ENCODE measurements around the gene TEAD1.
A peak's percentile ranks its signal among the peaks of the same experiment; 100 is the strongest.

The TEAD1 gene

DNA sequence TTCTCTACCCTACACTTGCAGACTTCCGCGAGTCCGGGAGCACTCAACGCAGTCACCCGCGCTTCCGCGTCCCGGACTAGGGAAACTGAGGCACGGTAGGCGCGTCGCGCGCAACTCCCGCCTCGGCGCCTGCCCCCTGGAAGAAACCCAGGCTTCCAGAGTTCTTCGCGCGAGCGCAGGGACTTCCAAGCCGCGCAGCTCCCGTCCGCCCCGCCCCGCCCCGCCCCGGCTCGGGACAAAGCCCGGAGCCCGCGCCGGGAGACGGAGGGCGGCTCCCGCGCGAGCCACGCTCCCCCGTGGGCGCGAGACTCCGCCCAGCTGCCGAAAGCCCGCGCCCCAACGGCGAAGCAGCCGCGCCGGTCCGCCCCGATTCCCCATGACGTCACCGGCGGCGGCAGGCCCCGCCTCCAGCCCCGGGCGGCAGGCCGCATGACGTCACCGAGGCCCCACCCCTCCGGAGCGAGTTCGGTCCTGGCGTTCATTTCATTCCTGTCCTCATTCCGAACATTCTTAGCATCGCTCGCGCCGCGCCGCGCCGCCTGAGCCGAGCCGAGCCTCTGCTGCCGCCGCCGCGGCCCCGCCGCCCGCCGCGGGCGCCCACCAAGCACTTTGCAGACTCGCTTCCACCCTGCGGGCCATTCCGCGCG is at the start of gene TEAD1:
Gene TEAD1 (plus strand): TSS at position 498 of the 647 bp plus-strand sequence.
- peak; percentile 90 for DNase-seq

GRCh38 chr11:12624595-12624994 is 49.6 kb upstream of the TEAD1 start:
- no peak for DNase-seq

GRCh38 chr11:12625438-12626071 is 48.7 kb upstream of the TEAD1 start:
- no peak for DNase-seq

- no peak for DNase-seq
Measured at GRCh38 chr11:12626616-12627015, 47.6 kb upstream of the TEAD1 start.

DNA sequence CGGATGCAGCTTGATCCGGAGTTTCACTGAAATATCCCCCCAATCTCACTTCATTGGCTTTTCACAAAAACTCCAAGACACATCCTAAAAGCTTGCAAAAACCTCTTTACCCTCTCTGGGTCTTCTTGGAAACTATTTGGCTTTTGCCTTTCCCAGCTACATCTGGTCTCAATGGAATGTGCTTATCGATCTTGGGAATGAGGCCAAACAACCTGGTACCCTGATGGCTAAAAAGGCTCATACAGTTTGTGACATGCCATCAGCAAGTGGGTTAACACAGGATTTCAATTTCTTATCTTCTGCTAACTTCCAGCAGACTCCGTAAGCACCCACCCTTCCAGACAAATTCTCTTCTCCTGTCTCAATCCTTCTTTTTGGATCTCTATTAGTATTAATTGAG is 45.9 kb upstream of the TEAD1 start:
- no peak for DNase-seq

- no peak for DNase-seq
Measured at GRCh38 chr11:12629601-12630313, 44.5 kb upstream of the TEAD1 start.

DNA sequence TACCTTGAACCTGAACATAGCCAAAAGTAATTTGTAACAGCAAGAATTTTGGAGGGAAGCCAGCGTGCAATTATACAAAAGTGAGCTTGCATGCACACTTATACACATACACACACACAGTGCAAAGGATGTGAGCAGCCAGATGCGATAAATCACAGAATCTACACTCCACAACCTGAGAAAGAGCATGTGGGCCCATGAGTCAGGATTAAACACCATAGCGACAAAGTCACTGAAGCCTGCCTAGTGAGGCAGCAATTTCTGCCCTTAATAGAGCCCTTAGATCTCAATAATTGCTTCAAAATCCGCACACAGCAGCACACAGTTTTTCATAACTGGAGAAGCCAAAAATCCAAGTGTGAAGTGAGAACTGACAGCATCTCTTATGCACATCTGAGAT is 42.6 kb upstream of the TEAD1 start:
- DNase-seq: no peak

GRCh38 chr11:12634329-12634728 is 39.9 kb upstream of the TEAD1 start:
- DNase-seq: no peak

DNA sequence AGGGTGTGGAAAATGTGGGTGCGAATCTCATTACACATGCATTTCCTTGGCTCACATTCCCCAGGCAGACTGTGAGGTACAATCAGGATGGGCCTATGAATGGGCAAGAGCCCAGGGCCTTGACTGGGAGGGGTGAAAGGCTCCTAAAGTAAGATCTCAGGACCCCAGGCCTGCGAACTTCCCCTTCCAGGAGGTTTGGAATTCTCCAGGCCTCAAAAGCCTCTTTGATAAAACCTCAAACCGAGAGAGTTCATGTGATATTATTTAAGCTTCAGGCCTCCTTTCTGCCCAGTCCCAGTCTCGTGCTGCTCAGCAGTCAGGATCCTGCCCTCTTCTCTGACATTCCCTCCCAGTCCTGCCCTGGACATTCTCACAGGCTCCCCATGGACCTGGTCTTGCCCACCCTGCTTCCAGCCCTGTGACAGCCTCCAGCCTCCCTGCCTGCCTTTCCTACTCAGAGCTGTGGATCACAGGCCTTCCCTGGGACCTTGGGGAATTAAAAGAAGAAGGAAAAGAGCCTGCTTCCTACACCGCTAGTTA is 37.3 kb upstream of the TEAD1 start:
- DNase-seq: no peak

GRCh38 chr11:12639388-12639787 is 34.8 kb upstream of the TEAD1 start:
- DNase-seq: no peak

DNA sequence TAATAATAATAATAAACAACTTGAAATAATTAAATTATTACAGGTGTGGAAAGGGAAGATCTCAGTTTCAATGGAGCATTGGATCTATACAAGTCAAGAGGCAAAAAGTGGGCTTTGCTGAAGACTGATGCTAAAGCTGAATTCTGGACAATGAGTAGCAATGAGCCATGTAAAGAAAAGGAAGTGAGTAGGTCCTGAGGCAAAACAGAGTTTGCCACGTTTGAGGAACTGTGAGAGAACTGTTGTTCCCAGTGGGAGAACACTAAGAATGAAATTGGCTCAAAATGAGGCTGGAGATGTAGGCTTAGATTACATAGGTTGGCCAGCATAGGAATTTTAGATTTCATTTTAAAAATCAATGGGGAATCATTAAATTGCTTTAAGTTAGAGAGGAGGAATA is 33.9 kb upstream of the TEAD1 start:
- no peak for DNase-seq

DNA sequence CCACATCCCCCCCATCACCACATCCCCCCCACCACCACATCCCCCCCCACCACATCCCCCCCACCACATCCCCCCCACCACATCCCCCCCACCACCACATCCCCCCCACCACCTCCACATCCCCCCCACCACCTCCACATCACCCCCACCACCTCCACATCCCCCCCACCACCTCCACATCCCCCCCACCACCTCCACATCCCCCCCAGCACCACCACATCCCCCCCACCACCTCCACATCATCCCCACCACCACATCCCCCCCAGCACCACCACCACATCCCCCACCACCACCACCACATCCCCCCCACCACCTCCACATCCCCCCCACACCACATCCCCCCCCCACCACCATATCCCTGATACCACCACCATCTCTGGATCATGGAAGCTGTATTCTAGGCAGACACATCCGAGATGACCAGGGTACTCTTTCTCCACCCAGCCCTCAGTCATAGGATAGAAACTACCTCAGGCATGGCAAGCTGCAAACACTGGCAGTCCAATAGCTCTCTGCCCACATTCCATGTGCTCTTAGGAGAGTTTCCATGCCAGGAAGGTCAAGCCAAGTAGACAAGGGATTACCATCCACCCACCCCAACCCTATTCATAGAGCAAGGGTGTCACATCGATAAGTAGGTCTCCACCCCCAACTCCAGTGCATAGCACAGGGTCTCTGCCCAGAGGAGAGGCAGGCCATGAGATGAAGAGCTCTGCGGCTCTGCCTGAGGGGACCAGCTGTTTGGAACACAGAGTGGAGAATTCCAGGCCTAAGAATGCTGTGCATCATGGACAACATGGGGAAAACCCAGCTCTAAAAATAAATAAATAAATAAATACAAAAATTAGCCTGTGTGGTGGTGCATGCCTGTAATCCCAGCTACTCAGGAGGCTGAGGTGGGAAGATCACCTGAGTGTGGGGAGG is 33.0 kb upstream of the TEAD1 start:
- no peak for DNase-seq

DNA sequence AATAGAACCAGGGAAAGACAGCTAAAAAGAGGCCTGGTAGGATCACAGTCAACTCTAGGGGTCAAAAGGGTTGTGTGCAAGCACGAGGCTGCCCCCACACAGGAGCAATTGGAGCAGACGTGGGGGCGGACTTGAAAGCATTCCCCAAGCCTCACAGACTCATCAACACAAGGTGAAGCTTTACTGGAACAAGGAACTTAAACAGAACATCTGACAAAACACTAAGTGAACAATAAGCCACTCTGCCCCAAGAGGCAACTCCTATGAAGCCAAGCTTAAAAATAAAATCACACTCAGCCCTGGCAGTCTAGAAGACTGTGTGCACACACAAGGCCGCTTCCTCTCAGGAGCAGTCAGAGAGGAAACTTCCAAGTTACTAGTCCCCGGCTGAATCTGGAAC is 32.2 kb upstream of the TEAD1 start:
- DNase-seq: no peak

- no peak for DNase-seq
Measured at GRCh38 chr11:12642806-12643428, 31.3 kb upstream of the TEAD1 start.

DNA sequence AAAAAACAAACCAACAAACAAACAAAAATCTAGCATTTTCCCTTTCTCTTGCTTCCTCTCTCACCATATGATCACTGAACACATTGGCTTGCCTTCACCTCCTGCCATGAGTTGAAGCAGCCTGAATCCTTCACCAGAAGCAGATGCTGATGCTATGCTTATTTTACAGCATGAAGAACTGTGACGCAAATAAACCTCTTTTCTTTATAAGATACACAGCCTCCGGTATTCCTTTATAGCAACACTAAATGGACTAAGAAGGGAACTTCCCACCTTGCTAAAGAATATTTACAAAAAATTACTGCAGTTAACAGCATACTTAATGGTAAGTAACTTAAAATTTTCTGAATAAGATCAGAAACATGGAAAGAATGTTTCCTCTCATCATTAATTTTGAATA is 27.7 kb upstream of the TEAD1 start:
- DNase-seq: no peak

GRCh38 chr11:12653729-12654128 is 20.5 kb upstream of the TEAD1 start:
- no peak for DNase-seq

DNA sequence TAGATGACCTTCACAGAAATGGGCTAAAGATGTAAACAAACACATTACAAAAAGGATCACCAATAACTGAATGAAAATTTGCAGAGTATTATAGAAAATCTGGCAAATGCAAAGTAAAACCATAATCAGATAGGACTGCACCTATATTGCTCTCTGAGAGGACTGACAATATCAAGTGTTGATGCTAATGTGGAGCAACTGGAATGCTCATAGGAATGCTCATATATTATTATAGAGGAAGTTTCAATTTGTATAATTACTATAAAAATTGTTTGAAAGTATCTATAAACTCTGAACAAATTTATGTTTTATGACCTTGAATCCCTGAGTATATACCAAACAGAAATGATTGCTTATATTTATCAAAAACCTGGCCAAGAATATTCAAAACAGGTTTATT is 18.4 kb upstream of the TEAD1 start:
- DNase-seq: no peak

- DNase-seq: no peak
Measured at GRCh38 chr11:12657336-12657735, 16.9 kb upstream of the TEAD1 start.

DNA sequence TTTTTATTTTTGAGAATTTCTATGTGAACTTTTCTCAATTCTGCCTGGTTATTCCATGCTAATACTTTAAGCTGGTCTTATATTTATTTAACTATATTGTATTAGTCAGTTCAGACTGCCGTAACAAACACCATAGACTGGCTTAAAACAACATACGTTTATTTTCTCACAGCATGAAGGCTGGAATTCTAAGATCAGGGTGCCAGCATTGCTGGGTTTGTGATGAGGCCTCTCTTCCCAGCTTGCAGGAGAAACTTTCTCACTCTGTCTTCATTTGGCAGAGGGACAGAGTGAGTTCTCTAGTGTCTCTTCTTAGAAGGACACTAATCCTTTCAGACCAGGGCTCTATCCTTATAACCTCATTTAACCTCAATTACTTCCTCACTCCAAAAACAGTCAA is 16.2 kb upstream of the TEAD1 start:
- DNase-seq: no peak

DNA sequence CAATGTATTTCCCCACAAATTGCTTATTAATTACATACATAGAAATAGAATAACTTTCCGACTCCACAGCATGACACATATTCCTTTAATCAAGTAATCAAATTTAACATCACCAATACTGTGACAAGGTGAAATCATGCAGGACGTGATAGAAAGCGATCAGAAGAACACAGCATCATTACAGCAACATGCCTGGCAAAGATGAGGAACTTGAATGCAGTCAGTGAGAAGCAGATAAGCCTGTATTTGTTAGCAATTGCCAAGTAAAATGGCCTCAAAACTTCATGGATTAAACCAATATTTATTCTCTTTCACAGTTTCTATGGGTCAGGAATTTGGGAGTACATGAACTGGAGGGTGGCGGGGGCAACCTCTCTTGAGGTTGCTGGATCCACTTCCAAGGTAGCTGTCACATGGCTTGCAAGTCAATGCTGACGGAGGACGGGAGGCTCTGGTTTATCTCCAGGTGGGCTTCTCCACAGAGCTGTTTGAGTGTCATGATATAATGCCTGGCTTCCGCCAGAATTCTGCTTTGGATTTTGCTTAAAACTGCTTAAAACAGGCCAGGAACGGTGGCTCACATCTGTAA is 12.0 kb upstream of the TEAD1 start:
- no peak for DNase-seq

- DNase-seq: no peak
Measured at GRCh38 chr11:12664385-12664784, 9.8 kb upstream of the TEAD1 start.

DNA sequence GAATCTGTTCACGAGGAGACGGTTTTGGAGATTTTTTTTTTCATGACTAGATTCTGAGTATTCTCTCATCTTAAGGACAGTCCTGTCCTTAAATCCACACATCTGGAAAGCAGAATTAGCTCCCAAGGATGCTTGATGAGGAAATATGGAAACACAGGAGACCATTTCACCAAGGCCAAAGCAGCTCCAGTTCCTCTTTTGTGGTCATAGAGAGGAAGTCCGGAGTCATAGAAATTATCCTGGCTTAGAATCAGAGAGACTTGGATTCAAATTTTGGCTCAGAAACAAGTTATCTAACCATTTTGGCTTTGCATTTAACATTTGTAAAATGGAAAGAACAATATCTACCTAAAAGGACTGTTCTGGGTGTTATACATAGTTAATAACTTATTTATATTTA is 7.3 kb upstream of the TEAD1 start:
- no peak for DNase-seq

Measured in activated CD4-positive, alpha-beta T cell treated with anti-CD3 and anti-CD28 coated beads for 48 hours (primary cell).